ENCODE data around the gene PCLO.
"Not testable (repeated sequence)": the region's sequence is repeated elsewhere in the genome, so short reads cannot be mapped to it uniquely, and the experiment has no call there.

PCLO gene

GRCh38 chr7:82964150-82964882 is 198.4 kb downstream of the PCLO start:
- no peak for DNase-seq (ENCODE audit: low spot score)

DNA sequence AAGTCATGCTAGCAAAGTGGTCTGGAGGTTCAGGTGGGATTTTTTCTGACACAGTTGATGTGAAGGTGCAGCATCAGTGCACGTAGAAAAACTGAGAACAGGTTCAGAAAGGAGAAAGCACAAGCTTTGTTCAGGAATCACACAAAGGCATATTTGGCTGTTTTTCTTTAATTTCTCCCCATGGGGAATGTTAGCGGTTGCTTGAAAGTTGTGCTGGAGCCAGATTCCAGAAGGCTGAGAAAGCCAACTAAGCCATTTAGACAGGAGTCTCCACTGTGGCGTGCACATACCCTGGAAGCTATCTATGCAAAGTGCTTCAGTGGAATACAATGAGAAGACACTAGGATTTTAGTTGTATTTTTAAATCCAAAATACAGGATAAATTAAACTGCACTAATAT is 201.4 kb downstream of the PCLO start:
- no peak for DNase-seq (ENCODE audit: low spot score)

DNA sequence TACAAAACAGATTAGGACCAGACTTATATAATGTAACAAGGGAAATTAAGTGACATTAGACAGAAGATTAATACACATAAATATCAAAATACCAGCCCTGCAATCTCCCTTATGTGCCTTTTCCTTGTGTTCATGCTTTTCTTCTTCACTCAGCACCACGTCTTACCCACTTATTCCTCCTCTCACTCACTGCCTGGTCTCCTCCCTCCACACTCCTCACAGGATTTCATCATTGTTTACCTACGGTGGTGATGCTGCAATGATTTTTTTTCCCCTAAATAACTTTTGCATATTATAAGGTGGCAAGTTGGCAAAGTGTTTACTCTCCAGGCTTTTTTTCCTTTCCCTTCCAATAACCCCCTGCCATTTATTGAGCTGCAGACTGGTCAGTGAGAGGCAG is 203.2 kb downstream of the PCLO start:
- DNase-seq (ENCODE audit: low spot score): no peak

GRCh38 chr7:82957521-82957920 is 205.2 kb downstream of the PCLO start:
- no peak for DNase-seq (ENCODE audit: low spot score)

DNA sequence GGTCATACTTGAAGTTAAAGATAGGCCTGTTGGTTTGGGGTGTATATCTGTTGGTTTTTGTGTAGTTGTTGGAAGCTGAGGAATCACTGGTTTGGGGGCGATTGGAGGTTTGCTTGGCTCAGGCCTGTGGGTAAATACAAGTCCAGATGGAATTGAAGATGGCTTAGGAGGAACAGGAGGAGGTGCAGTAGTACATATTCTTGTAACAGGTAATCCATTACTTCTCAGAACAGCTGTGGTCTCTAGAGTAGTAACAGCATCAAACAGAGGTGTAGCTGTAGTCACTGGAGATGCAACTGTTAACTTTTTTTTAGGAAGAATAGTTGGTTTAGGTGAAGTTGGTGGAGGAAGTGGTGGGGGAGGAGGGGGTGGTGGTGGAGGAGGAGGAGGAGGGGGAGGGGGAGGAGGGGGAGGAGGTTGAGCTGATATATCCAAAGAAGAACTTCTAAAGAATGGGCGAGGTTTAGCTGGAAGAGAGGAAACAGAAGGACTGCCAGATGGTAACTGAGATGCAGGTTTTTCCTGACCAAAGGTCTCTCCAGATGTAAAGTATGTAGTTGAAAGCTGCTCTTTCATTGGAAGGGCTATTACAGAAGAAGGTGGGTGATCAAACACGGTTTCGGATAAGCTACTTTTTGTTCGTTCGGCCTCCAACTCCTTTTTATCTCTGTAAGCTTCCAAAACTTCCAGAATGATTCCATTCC is 209.2 kb downstream of the PCLO start:
- DNase-seq (ENCODE audit: low spot score): no peak

GRCh38 chr7:82950436-82950835 is 212.2 kb downstream of the PCLO start:
- no peak for DNase-seq (ENCODE audit: low spot score)

DNA sequence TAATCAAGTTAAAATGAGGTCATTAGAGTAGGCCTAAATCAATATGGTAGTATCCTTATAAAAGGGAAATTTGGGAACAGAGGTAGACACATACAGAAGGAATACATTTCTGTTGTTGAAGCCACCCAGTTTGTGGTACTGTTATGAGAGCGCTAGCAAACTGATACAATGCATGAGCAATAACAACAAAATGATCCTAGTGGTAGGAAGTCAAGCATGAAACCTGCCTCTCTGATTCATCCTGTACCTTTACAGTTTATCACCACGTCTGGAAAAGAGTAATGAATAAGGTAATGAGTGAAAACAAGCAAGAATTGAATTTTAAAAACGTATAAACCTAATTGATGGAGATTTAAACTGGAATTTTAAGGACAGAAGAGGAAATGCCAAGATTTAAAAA is 217.2 kb downstream of the PCLO start:
- DNase-seq (ENCODE audit: low spot score): no peak

DNA sequence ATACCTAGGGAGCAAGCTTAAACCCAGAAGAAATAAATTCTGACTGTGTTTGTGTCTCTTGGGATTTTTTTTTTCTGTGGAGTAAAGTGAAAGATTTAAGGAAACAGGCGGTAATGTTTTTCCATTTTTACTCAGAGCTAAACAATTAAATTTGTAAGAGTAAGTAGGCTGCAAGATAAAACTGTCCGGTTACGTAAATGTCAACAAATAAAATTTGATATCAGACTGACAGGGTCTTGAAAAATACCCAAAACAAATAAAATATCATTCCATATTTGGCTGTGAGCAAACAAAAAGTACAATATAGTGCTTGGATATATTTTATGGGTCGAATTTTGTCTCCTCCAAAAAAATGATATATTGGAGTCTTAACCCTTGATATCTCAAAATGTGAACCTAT is 217.6 kb downstream of the PCLO start:
- DNase-seq (ENCODE audit: low spot score): no peak

GRCh38 chr7:82932516-82932915 is 230.2 kb downstream of the PCLO start:
- no peak for DNase-seq (ENCODE audit: low spot score)

DNA sequence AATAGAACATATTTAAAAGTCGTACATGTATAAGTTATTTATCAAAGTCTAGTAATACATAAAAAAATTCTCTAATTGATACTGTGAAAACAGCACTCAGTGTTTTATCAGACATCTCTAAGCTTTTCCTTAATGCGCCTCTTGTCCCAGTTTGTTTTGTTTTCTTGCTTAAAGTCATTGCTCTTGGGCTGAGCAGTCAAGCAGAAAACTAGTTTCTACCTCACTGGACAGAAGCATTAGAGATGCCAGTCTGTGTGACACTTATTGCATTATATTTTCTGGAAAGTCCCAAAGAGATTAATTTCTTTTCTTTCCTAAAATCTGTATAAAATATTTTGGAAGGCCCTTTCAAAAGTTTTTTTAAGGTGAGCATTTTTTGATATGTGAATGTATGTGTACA is 236.2 kb downstream of the PCLO start:
- no peak for DNase-seq (ENCODE audit: low spot score)

- no peak for DNase-seq (ENCODE audit: low spot score)
Observed at GRCh38 chr7:82925331-82925730, 237.4 kb downstream of the PCLO start.

GRCh38 chr7:82906502-82906901 is 256.2 kb downstream of the PCLO start:
- no peak for DNase-seq (ENCODE audit: low spot score)

GRCh38 chr7:82904871-82905270 is 257.8 kb downstream of the PCLO start:
- DNase-seq (ENCODE audit: low spot score): no peak

- not testable (repeated sequence) for DNase-seq (ENCODE audit: low spot score)
Observed at GRCh38 chr7:82901098-82901497, 261.6 kb downstream of the PCLO start.

DNA sequence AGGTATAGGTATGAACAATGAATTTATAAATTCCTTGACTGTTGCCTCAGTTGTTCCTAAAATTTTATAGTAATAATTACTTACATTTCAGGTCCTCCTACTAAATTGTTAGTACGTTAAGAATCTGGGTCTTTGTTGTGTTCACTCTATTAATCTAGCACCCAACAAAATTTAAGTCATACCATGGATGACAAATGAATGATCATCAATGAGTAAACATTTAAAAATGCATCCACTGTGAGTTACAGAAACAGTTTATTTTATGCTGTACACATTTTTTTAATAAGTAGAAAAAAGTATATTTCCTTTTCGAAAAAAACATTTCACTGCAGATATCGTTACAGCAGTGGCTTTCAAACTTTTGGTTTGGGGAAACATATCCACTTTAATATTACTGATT is 265.2 kb downstream of the PCLO start:
- DNase-seq (ENCODE audit: low spot score): no peak

- not testable (repeated sequence) for DNase-seq (ENCODE audit: low spot score)
Observed at GRCh38 chr7:82894341-82894740, 268.3 kb downstream of the PCLO start.

DNA sequence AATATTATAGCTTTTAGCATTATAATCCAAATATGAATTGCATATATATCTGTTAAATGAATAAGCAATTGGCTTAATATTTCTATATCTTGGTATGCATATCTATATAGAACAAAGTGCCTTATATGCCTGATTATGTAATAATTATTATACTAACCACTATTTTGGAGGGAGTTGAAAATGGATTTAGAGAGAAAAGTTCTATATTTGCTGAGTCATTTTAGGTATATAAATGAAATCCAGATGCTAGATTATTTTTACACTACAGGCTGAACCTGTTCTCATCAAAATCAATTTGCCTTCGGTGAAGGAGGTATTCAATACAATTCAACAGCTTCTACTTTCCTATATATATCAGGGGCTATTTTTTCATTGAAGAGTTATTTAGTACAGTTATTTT is 276.4 kb downstream of the PCLO start:
- no peak for DNase-seq (ENCODE audit: low spot score)

- DNase-seq (ENCODE audit: low spot score): no peak
Observed at GRCh38 chr7:82865856-82866255, 296.8 kb downstream of the PCLO start.

GRCh38 chr7:82859106-82859850 is 303.4 kb downstream of the PCLO start:
- DNase-seq (ENCODE audit: low spot score): no peak

GRCh38 chr7:82851121-82851520 is 311.6 kb downstream of the PCLO start:
- no peak for DNase-seq (ENCODE audit: low spot score)

DNA sequence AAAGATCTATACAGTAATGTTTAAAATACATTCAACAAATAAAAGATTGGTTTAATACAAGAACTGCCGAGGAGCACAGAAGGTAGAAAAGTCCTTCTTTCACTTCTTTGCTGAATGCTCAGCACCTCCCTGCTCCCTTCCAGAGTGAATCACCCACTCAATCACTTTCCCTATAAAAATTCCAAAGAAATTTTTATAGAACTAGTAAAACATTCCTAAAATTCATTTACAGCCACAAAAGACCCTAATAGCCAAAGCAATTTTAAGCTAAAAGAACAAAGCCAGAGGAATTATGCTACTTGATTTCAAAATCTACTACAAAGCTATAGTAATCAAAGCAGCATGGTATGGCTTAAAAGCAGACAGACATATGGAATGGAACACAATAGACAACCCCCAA is 320.9 kb downstream of the PCLO start:
- DNase-seq (ENCODE audit: low spot score): no peak

DNA sequence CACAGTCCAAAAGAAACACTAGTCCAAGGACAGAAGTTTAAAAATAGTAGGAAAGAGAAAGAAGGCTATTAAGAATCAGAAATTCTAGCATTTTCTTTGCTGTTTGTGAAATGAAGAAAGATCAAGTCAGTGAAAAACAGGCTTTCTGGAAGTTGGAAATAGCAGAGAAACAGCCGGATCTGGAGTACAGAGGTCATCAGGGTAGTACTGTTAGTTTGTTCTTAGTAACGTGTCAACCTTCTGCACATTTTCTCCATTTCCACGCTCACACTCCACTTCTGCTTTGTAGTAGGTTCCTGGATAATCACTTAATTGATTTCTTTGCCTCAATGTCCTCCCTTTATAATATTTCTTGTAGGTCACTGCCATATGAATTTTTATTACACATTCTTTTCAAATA is 322.6 kb downstream of the PCLO start:
- DNase-seq (ENCODE audit: low spot score): no peak

GRCh38 chr7:82839555-82839954 is 323.1 kb downstream of the PCLO start:
- DNase-seq (ENCODE audit: low spot score): no peak
